Caco-2 (cell line): Measurements from ENCODE around the gene HAND1. TPM values are rescaled to one million over a fixed set of nuclear protein-coding genes. Genes with fewer than 3 reads are reported as not detected.

ENCODE experiments used
- BruUV-seq: library from RNA; stranded (reverse); fragments of 400-500 nt; replicated peaks from 2 replicates; lab custom pipeline; 2021; lab: Mats Ljungman, UMichigan
- CTCF ChIA-PET: fragments of 300-600 bp; sonication (Branson Sonifier 250); formaldehyde crosslinking; loops from one replicate; lab custom pipeline; 2022; ENCODE audit warnings: antibody characterized with exemption; lab: Charles Lee
- POLR2A ChIA-PET: fragments of 300-600 bp; sonication (Branson Sonifier 250); formaldehyde crosslinking; loops from one replicate; lab custom pipeline; 2022; ENCODE audit warnings: antibody characterized with exemption; lab: Charles Lee
- DNase-seq, 2 experiments: peaks; one replicate each; pipeline versions ENCODE4 v3.0.0 to v3.0.0-alpha.2; 2020 to 2022
- H3K27me3 ChIP-seq: replicated peaks from 2 replicates; pipeline ENCODE4 v1.6.0; 2011; ENCODE audit warnings: low read length; ENCODE audit not compliant: control insufficient read depth, insufficient read depth
- H3K36me3 ChIP-seq: 2 replicates; pipeline ENCODE4 v1.5.1; 2011; ENCODE audit warnings: low read length; ENCODE audit not compliant: control insufficient read depth, insufficient read depth
- H3K4me1 ChIP-seq: fragments of 250-450 bp; sonication (Bioruptor Pico); 2 replicates; pipeline ENCODE4 v1.5.1; 2020; ENCODE audit warnings: mild to moderate bottlenecking
- H3K4me3 ChIP-seq: 2 replicates; pipeline ENCODE4 v1.5.1; 2011; ENCODE audit warnings: low read depth, mild to moderate bottlenecking, control low read depth, low read length
- H3K9me3 ChIP-seq: fragments of 250-450 bp; sonication (Bioruptor Pico); 2 replicates; pipeline ENCODE4 v1.5.1; 2020; ENCODE audit warnings: mild to moderate bottlenecking, moderate library complexity
- H3K27ac Mint-ChIP-seq: one replicate; pipeline ENCODE4 v1.8.0; 2022; ENCODE audit warnings: mixed read lengths; ENCODE audit not compliant: unreplicated experiment
- H3K27me3 Mint-ChIP-seq: one replicate; pipeline ENCODE4 v1.8.0; 2022; ENCODE audit warnings: mixed read lengths; ENCODE audit not compliant: insufficient read depth, unreplicated experiment
- H3K36me3 Mint-ChIP-seq: one replicate; pipeline ENCODE4 v1.8.0; 2022; ENCODE audit warnings: mild to moderate bottlenecking, mixed read lengths; ENCODE audit not compliant: insufficient read depth, unreplicated experiment
- H3K4me1 Mint-ChIP-seq: one replicate; pipeline ENCODE4 v1.8.0; 2022; ENCODE audit warnings: low read depth, mixed read lengths; ENCODE audit not compliant: unreplicated experiment
- H3K4me3 Mint-ChIP-seq: one replicate; pipeline ENCODE4 v1.8.0; 2022; ENCODE audit warnings: mild to moderate bottlenecking, moderate library complexity, mixed read lengths; ENCODE audit not compliant: unreplicated experiment
- H3K9me3 Mint-ChIP-seq: one replicate; pipeline ENCODE4 v1.8.0; 2022; ENCODE audit warnings: mixed read lengths; ENCODE audit not compliant: unreplicated experiment
- CTCF ChIP-seq, 2 experiments: fragments of 200-600 bp in 1 of 2; IDR thresholded peaks; 1 replicate in 1 of 2; 2 replicates in 1 of 2; pipeline versions ENCODE4 v1.5.1 to v1.8.0; 2011 to 2022; ENCODE audit warnings: antibody characterized with exemption in 1 of 2, control low read depth in 1 of 2, inconsistent platforms in 1 of 2, low read depth in 1 of 2, low read length in 1 of 2, mild to moderate bottlenecking in 1 of 2, moderate library complexity in 1 of 2; ENCODE audit not compliant: insufficient read depth in 1 of 2, severe bottlenecking in 1 of 2, unreplicated experiment in 1 of 2
- intact Hi-C: fragments of 100-400 bp; cut with micrococcal nuclease; formaldehyde crosslinking; loops from one replicate; pipeline ENCODE4 v1.10.0; 2022; ENCODE audit not compliant: unreplicated experiment
- total RNA-seq: library from RNA; stranded (reverse); gene quantifications from 2 replicates; pipeline ENCODE4 v1.2.3, GENCODE V29; 2022

The HAND1 gene
- total RNA-seq, 1 experiment from 2014 or later, result 0.45 TPM

GRCh38 chr5:154460172-154460571 is 17.9 kb downstream of the HAND1 start:
- no peaks in the 10 kb centered on the region for H3K4me1 ChIP-seq
- no peak for DNase-seq
- H3K4me3 Mint-ChIP-seq, result no peak overlapping the region
- no peaks in the 10 kb centered on the region for H3K27me3 Mint-ChIP-seq
- H3K27me3 ChIP-seq, result no peaks in the 10 kb centered on the region
- no peaks in the 10 kb centered on the region for H3K4me1 Mint-ChIP-seq
- ChIA-PET POLR2A (no interaction called here), CTCF (interaction anchor here (0.7 kb wide), 1 partner anchor 383 kb away, joined by 3 read pairs; no protein-coding TSS in a partner anchor)
- intact Hi-C loops, result no loop called here
- no TSS peak for BruUV-seq
- no peak overlapping the region for H3K27ac Mint-ChIP-seq
- peaks cover 2% of the 10 kb centered on the region; the same call in 1 of the 2 replicates for H3K36me3 ChIP-seq
- H3K9me3 ChIP-seq, result no peaks in the 10 kb centered on the region
- no peak for TF ChIP-seq CTCF (IDR thresholded peaks at IDR 0.05; ENCODE audit: insufficient read depth in 1 of 2, low read depth in 1 of 2, low read length in 1 of 2, severe bottlenecking in 1 of 2, unreplicated experiment in 1 of 2)
- peaks cover 14% of the 10 kb centered on the region for H3K36me3 Mint-ChIP-seq
- H3K9me3 Mint-ChIP-seq, result no peaks in the 10 kb centered on the region
- no peak overlapping the region for H3K4me3 ChIP-seq

- H3K9me3 Mint-ChIP-seq, result no peaks in the 10 kb centered on the region
- intact Hi-C loops, result no loop called here
- DNase-seq, result no peak
- H3K27me3 Mint-ChIP-seq, result no peaks in the 10 kb centered on the region
- CTCF ChIA-PET, result no interaction called here
- TF ChIP-seq CTCF (IDR thresholded peaks at IDR 0.05; ENCODE audit: insufficient read depth in 1 of 2, low read depth in 1 of 2, low read length in 1 of 2, severe bottlenecking in 1 of 2, unreplicated experiment in 1 of 2), result no peak
- Histone ChIP-seq H3K9me3 (no peaks in the 10 kb centered on the region), H3K4me3 (no peak overlapping the region), H3K4me1 (no peaks in the 10 kb centered on the region), H3K27me3 (no peaks in the 10 kb centered on the region), H3K36me3 (peaks cover 2% of the 10 kb centered on the region)
- BruUV-seq, result no TSS peak
- no peak overlapping the region for H3K27ac Mint-ChIP-seq
- H3K36me3 Mint-ChIP-seq, result peaks cover 15% of the 10 kb centered on the region
- POLR2A ChIA-PET, result no interaction called here
- H3K4me1 Mint-ChIP-seq, result no peaks in the 10 kb centered on the region
- H3K4me3 Mint-ChIP-seq, result no peak overlapping the region
Observed at GRCh38 chr5:154459015-154459414, 19.0 kb downstream of the HAND1 start.

- peaks cover 29% of the 10 kb centered on the region for H3K36me3 Mint-ChIP-seq
- POLR2A ChIA-PET, result no interaction called here
- no TSS peak for BruUV-seq
- H3K4me3 Mint-ChIP-seq, result no peak overlapping the region
- no peak for TF ChIP-seq CTCF (IDR thresholded peaks at IDR 0.05; ENCODE audit: insufficient read depth in 1 of 2, low read depth in 1 of 2, low read length in 1 of 2, severe bottlenecking in 1 of 2, unreplicated experiment in 1 of 2)
- no peaks in the 10 kb centered on the region for H3K4me1 Mint-ChIP-seq
- Histone ChIP-seq H3K36me3 (peaks cover 2% of the 10 kb centered on the region), H3K27me3 (no peaks in the 10 kb centered on the region), H3K4me3 (no peak overlapping the region), H3K9me3 (no peaks in the 10 kb centered on the region), H3K4me1 (no peaks in the 10 kb centered on the region)
- intact Hi-C loops, result no loop called here
- no peak overlapping the region for H3K27ac Mint-ChIP-seq
- CTCF ChIA-PET, result no interaction called here
- no peaks in the 10 kb centered on the region for H3K27me3 Mint-ChIP-seq
- no peaks in the 10 kb centered on the region for H3K9me3 Mint-ChIP-seq
- DNase-seq, result no peak
Observed at GRCh38 chr5:154456540-154456939, 21.5 kb downstream of the HAND1 start.
